Measurements from ENCODE around the gene PNMA8B. TPM values are rescaled to one million over a fixed set of nuclear protein-coding genes. Genes with fewer than 3 reads are reported as not detected.

The PNMA8B gene
- total RNA-seq, 1 experiment from 2014 or later, result 1.5 TPM

- Mint-ChIP-seq H3K27me3 (ENCODE audit: low read depth) (peaks cover 54% of the 10 kb centered on the region), H3K4me3 (peak overlapping the region; percentile 43 to 55; a peak in 3 of 5 replicates), H3K9me3 (peaks cover 0 to 2% of the 10 kb centered on the region in 2 experiments; a peak in 1 of 5 replicates), H3K4me1 (peaks cover 10 to 41% of the 10 kb centered on the region in 2 experiments), H3K36me3 (ENCODE audit: insufficient read depth in 1 of 3, low read depth in 3 of 3) (peaks cover 0 to 7% (median 3%) of the 10 kb centered on the region in 3 experiments; a peak in 3 of 7 replicates), H3K27ac (no peak overlapping the region)
- WGBS (ENCODE audit: extremely low coverage, insufficient read length, low lambda C conversion rate), result no CpG with 5 or more reads among the region's 92 CpGs
- no peaks in the 10 kb centered on the region for H3K4me1 ChIP-seq (ENCODE audit: insufficient read depth, low read length)
- TF ChIP-seq CTCF (conservative IDR thresholded peaks at IDR 0.05), result no peak
- peak overlapping the region; percentile 31 for H3K4me2 ChIP-seq (ENCODE audit: insufficient read depth, insufficient read length, low read length)
- H3K18ac ChIP-seq (ENCODE audit: insufficient read length, low read depth, low read length), result no peak overlapping the region
- no peak overlapping the region for H3K4ac ChIP-seq (ENCODE audit: low read depth, low read length)
- H3K23me2 ChIP-seq (ENCODE audit: insufficient read length, low read depth, low read length, poor library complexity, severe bottlenecking), result peaks cover 11% of the 10 kb centered on the region
- no peak overlapping the region for H2BK120ac ChIP-seq (ENCODE audit: low read depth, low read length, poor library complexity, severe bottlenecking)
- no peaks in the 10 kb centered on the region for H3K79me2 ChIP-seq (ENCODE audit: insufficient read depth, low read length)
- H2BK15ac ChIP-seq (ENCODE audit: low read depth, low read length), result no peak overlapping the region
- DNase-seq, result peak; percentile 53
- H4K8ac ChIP-seq (replicated peaks; ENCODE audit: insufficient read length, low read depth, low read length), result no peak overlapping the region
- H2BK12ac ChIP-seq (ENCODE audit: insufficient read length, low read depth, low read length), result no peak overlapping the region
- no peaks in the 10 kb centered on the region for H3K79me1 ChIP-seq (ENCODE audit: insufficient read depth, low read depth, low read length, poor library complexity, severe bottlenecking)
- H4K5ac ChIP-seq (ENCODE audit: insufficient read length, low read depth, low read length), result no peak overlapping the region
- H4K91ac ChIP-seq (ENCODE audit: insufficient read length, low read depth, low read length), result no peak overlapping the region
- H3K56ac ChIP-seq (ENCODE audit: insufficient read length, low read depth, low read length), result no peak overlapping the region
- H2BK5ac ChIP-seq (ENCODE audit: insufficient read length, low read length), result no peak overlapping the region
- no peak overlapping the region for H3K27ac ChIP-seq (ENCODE audit: insufficient read length, low read depth, low read length)
- no peaks in the 10 kb centered on the region for H4K20me1 ChIP-seq (ENCODE audit: control insufficient read depth, insufficient read depth, insufficient read length)
- no peak overlapping the region for H2BK20ac ChIP-seq (ENCODE audit: low read depth, low read length, poor library complexity, severe bottlenecking)
- H2AFZ ChIP-seq (ENCODE audit: low read length), result no peak overlapping the region
- no peak overlapping the region for H3T11ph ChIP-seq (ENCODE audit: low read length)
- no peak overlapping the region for H3K9ac ChIP-seq (ENCODE audit: extremely low read depth, insufficient read length, low read length)
- no peak overlapping the region for H2AK5ac ChIP-seq (ENCODE audit: insufficient read length, low read length)
- H3K9me3 ChIP-seq (ENCODE audit: control insufficient read depth, low read depth, low read length), result no peaks in the 10 kb centered on the region
- peaks cover 3% of the 10 kb centered on the region; the same call in 1 of the 2 replicates for H3K27me3 ChIP-seq (ENCODE audit: insufficient read depth, low read length)
- peak overlapping the region; percentile 16; the same call in 1 of the 2 replicates for H3K14ac ChIP-seq (ENCODE audit: insufficient read depth, low read length)
- H3K23ac ChIP-seq (ENCODE audit: insufficient read length, low read depth, low read length), result no peak overlapping the region
These were observed 2.2 kb downstream of the PNMA8B start for GRCh38 chr19:46493236-46494145.
